ENCODE results near the gene MYLIP. TPM values are rescaled to one million over a fixed set of nuclear protein-coding genes. Genes with fewer than 3 reads are reported as not detected.

MYLIP gene
- total and polyA plus RNA-seq, 2 of the 13 experiments (the other 11 are each of a cell fraction or from before 2014, with no cell fraction given), result 3.4 to 10.8 TPM

DNA sequence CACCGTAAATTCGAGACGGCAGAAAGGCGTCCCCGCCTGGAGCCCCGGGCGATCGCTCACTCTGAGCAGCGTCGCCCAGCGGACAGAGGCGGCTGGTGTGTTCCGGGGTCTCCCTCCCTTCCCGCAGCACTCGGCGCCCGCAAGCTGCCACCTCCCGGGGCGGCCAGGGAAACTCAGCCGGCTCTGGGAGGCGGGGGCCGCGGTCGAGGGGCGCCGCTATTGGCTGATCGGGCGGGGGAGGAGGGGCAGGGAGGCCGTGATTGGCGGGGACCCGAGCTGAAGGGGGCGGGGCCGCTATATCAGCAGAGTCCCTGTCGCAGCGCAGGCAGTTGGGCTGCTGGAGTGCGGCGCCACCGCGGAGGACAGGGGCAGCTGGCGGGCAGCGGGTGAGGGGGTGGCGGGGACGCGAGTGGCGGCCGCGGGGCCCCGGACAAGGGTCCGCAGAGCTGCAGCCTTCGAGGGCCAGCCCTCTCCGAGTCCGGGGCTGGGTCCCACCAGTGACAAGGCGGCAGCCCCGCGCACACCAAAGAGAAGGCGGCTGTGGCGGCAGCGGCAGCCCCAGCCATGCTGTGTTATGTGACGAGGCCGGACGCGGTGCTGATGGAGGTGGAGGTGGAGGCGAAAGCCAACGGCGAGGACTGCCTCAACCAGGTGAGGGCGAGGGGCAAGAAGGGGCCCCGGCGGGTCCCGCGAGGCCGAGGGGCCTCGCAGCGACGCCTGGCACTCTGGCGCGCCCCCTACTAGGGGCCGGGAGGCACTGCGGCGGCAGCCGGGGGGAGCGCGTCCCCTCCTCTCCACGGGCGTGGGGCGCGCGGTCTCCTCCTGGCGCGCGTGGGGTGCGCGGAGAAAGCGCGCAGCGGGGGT lies at the start of gene MYLIP (continued):
- TF ChIP-seq ZNF256 (CRISPR knock-in tag; conservative IDR thresholded peaks at IDR 0.05), result 0 out of 2 replicates have a peak, but pooled peaks have one; percentile 23
- peak; percentile 68 for TF ChIP-seq NFATC3 (CRISPR knock-in tag; IDR thresholded peaks at IDR 0.05)
- no peak for TF ChIP-seq NFRKB (IDR thresholded peaks at IDR 0.05)
- TF ChIP-seq, protein P1, sequence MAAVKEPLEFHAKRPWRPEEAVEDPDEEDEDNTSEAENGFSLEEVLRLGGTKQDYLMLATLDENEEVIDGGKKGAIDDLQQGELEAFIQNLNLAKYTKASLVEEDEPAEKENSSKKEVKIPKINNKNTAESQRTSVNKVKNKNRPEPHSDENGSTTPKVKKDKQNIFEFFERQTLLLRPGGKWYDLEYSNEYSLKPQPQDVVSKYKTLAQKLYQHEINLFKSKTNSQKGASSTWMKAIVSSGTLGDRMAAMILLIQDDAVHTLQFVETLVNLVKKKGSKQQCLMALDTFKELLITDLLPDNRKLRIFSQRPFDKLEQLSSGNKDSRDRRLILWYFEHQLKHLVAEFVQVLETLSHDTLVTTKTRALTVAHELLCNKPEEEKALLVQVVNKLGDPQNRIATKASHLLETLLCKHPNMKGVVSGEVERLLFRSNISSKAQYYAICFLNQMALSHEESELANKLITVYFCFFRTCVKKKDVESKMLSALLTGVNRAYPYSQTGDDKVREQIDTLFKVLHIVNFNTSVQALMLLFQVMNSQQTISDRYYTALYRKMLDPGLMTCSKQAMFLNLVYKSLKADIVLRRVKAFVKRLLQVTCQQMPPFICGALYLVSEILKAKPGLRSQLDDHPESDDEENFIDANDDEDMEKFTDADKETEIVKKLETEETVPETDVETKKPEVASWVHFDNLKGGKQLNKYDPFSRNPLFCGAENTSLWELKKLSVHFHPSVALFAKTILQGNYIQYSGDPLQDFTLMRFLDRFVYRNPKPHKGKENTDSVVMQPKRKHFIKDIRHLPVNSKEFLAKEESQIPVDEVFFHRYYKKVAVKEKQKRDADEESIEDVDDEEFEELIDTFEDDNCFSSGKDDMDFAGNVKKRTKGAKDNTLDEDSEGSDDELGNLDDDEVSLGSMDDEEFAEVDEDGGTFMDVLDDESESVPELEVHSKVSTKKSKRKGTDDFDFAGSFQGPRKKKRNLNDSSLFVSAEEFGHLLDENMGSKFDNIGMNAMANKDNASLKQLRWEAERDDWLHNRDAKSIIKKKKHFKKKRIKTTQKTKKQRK (IDR thresholded peaks at IDR 0.05; ENCODE audit: low read length), result no peak
- peak; percentile 83; the same call in 1 of the 2 replicates for TF ChIP-seq PAX8 (CRISPR knock-in tag; IDR thresholded peaks at IDR 0.05; ENCODE audit: borderline replicate concordance)
- TF ChIP-seq ZNF567 (CRISPR knock-in tag; IDR thresholded peaks at IDR 0.05; ENCODE audit: borderline replicate concordance), result no peak
- TF ChIP-seq MEIS2 (CRISPR knock-in tag; IDR thresholded peaks at IDR 0.05), result peak; percentile 81
- TF ChIP-seq ONECUT2 (CRISPR knock-in tag; IDR thresholded peaks at IDR 0.05), result peak; percentile 9; the same call in 1 of the 2 replicates
- peak; percentile 49; the same call in 1 of the 2 replicates for TF ChIP-seq ARNTL (CRISPR knock-in tag; IDR thresholded peaks at IDR 0.05)
- TF ChIP-seq ARID2 (CRISPR knock-in tag; IDR thresholded peaks at IDR 0.05; ENCODE audit: borderline replicate concordance), result no peak
- TF ChIP-seq ZNF138 (CRISPR knock-in tag; IDR thresholded peaks at IDR 0.05; ENCODE audit: low read depth), result 0 out of 2 replicates have a peak, but pooled peaks have one; percentile 48
- TF ChIP-seq ZNF33A (CRISPR knock-in tag; IDR thresholded peaks at IDR 0.05; ENCODE audit: borderline replicate concordance), result no peak
- peak; percentile 80 for TF ChIP-seq SALL1 (CRISPR knock-in tag; IDR thresholded peaks at IDR 0.05)
- TF ChIP-seq HNRNPL (IDR thresholded peaks at IDR 0.05; ENCODE audit: low read depth, low read length), result 0 out of 2 replicates have a peak, but pooled peaks have one; percentile 36
- peak; percentile 86 for TF ChIP-seq IKZF4 (CRISPR knock-in tag; IDR thresholded peaks at IDR 0.05; ENCODE audit: borderline replicate concordance, low read depth, not compliant biosample characterization)
- TF ChIP-seq, protein P2, sequence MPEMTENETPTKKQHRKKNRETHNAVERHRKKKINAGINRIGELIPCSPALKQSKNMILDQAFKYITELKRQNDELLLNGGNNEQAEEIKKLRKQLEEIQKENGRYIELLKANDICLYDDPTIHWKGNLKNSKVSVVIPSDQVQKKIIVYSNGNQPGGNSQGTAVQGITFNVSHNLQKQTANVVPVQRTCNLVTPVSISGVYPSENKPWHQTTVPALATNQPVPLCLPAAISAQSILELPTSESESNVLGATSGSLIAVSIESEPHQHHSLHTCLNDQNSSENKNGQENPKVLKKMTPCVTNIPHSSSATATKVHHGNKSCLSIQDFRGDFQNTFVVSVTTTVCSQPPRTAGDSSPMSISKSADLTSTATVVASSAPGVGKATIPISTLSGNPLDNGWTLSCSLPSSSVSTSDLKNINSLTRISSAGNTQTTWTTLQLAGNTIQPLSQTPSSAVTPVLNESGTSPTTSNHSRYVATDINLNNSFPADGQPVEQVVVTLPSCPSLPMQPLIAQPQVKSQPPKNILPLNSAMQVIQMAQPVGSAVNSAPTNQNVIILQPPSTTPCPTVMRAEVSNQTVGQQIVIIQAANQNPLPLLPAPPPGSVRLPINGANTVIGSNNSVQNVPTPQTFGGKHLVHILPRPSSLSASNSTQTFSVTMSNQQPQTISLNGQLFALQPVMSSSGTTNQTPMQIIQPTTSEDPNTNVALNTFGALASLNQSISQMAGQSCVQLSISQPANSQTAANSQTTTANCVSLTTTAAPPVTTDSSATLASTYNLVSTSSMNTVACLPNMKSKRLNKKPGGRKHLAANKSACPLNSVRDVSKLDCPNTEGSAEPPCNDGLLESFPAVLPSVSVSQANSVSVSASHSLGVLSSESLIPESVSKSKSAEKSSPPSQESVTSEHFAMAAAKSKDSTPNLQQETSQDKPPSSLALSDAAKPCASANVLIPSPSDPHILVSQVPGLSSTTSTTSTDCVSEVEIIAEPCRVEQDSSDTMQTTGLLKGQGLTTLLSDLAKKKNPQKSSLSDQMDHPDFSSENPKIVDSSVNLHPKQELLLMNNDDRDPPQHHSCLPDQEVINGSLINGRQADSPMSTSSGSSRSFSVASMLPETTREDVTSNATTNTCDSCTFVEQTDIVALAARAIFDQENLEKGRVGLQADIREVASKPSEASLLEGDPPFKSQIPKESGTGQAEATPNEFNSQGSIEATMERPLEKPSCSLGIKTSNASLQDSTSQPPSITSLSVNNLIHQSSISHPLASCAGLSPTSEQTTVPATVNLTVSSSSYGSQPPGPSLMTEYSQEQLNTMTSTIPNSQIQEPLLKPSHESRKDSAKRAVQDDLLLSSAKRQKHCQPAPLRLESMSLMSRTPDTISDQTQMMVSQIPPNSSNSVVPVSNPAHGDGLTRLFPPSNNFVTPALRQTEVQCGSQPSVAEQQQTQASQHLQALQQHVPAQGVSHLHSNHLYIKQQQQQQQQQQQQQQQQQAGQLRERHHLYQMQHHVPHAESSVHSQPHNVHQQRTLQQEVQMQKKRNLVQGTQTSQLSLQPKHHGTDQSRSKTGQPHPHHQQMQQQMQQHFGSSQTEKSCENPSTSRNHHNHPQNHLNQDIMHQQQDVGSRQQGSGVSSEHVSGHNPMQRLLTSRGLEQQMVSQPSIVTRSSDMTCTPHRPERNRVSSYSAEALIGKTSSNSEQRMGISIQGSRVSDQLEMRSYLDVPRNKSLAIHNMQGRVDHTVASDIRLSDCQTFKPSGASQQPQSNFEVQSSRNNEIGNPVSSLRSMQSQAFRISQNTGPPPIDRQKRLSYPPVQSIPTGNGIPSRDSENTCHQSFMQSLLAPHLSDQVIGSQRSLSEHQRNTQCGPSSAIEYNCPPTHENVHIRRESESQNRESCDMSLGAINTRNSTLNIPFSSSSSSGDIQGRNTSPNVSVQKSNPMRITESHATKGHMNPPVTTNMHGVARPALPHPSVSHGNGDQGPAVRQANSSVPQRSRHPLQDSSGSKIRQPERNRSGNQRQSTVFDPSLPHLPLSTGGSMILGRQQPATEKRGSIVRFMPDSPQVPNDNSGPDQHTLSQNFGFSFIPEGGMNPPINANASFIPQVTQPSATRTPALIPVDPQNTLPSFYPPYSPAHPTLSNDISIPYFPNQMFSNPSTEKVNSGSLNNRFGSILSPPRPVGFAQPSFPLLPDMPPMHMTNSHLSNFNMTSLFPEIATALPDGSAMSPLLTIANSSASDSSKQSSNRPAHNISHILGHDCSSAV (CRISPR knock-in tag; IDR thresholded peaks at IDR 0.05; ENCODE audit: borderline replicate concordance), result no peak
- no peak for TF ChIP-seq SOX6 (IDR thresholded peaks at IDR 0.05)
- peak; percentile 71 for TF ChIP-seq SOX6 (CRISPR knock-in tag; IDR thresholded peaks at IDR 0.05)
